ENCODE results near the gene ZNF490.
A peak's percentile ranks its signal among the peaks of the same experiment; 100 is the strongest.
"Not testable (repeated sequence)": the region's sequence is repeated elsewhere in the genome, so short reads cannot be mapped to it uniquely, and the experiment has no call there.

Gene ZNF490

DNA sequence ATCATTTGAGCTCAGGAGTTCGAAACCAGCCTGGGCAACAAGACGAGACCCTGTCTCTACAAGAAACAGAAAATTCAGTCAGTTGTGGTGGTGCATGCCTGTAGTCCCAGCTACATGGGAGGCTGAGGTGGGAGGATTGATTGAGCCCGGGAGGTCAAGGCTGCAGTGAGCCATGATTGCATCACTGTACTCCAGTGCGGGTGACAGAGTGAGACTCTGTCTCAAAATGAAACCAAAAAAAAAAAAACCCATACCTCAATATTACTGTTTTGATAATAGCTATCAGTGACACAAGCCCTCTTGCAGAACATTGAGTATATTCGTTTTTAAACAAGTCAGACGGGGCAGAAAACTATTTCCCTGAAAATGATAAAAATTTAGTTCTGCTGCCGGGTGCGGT is 16.3 kb upstream of the ZNF490 start:
- in situ Hi-C loops (cut with HindIII; ENCODE audit: low pct_ligation_motif_present, low pct_unique_long_range_greater_than_20kb, low sequenced_read_pairs) = no loop called here
- DNase-seq = no peak

DNA sequence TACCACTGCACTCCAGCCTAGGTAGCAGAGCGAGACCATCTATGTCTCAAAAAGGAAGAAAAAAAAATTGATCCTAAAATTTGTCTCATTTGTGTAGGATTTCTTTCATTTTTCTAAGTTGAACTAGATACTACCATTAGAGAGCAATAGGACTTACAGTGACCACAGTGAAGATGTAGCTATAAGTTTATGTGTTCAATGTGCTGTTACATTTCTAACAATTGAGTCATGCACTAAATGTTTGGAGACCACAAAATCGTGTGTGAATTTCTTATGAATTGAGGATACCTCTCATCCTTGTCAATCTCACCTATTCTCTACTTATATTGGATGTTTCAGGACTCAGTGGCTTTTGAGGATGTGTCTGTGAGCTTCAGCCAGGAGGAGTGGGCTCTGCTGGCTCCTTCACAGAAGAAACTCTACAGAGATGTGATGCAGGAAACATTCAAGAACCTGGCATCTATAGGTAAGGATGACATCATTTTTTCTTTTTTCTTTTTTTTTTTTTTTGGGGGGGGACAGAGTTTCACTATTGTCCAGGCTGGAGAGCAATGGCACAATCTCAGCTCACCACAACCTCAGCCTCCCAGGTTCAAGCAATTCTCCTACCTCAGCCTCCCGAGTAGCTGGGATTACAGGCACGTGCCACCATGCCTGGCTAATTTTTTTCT is 12.9 kb upstream of the ZNF490 start:
- in situ Hi-C loops (cut with HindIII; ENCODE audit: low pct_ligation_motif_present, low pct_unique_long_range_greater_than_20kb, low sequenced_read_pairs) = no loop called here
- DNase-seq = no peak

DNA sequence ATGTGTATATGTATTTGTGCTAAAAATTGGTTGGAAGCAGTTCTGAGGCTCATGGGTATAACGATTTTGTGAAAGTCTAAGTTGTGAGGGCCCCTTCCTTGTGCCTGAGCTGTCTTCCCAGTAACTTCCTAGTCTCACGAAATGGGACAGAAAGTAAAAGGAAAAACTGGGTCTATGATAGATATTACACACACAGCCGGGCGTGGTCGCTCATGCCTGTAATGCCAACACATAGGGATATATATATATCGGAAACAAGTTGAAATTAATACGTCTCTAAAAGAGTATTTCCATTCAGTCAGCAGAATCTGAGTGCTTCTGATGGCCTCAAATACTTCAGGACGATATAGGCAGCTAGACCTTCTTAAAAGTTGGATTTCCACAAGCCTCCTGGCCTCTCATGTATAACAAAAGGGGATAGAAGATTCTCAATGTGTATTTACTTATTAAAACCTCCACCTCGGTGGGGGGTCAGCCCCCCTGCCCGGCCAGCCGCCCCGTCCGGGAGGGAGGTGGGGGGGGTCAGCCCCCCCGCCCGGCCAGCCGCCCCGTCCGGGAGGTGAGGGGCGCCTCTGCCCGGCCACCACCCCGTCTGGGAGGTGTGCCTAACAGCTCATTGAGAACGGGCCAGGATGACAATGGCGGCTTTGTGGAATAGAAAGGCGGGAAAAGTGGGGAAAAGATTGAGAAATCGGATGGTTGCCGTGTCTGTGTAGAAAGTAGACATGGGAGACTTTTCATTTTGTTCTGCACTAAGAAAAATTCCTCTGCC is 10.8 kb upstream of the ZNF490 start:
- DNase-seq; in situ Hi-C loops (cut with HindIII; ENCODE audit: low pct_ligation_motif_present, low pct_unique_long_range_greater_than_20kb, low sequenced_read_pairs): not testable (repeated sequence)

DNA sequence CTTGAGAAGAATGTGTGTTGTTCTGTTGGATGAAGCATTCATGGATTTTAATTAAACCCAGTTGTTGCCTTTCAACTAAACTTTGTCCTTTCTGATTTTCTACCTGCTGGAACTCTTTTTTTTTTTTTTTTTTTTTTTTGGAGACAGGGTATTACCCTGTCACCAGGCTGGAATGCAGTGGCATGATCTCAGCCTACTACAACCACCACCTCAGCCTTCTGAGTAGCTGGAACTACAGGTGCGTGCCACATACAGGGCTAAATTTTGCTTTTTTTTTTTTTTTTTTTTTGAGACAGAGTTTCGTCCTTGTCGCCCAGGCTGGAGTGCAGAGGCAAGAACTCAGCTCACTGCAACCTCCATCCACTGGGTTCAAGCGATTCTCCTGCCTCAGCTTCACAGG is 7.0 kb upstream of the ZNF490 start:
- DNase-seq = no peak
- in situ Hi-C loops (cut with HindIII; ENCODE audit: low pct_ligation_motif_present, low pct_unique_long_range_greater_than_20kb, low sequenced_read_pairs) = no loop called here

DNA sequence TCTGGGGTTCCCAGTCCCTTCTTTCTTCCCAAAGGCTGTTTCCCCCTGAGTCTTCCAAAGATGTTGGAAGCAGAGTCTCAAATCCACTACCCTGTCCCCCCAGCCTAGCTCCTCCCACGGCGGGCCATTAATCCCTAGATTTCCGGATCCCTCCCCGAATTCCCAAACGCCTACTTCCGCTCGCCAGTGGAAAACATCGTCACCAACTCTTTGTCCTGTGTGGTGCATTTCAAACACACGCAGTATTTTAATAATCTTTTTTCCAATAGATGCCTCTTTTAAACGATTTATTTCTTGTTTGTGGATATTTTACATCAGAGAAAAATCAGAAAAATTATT is 717 bp upstream of the ZNF490 start:
- DNase-seq = peak; percentile 70
- in situ Hi-C loops (cut with HindIII; ENCODE audit: low pct_ligation_motif_present, low pct_unique_long_range_greater_than_20kb, low sequenced_read_pairs) = no loop called here

DNA sequence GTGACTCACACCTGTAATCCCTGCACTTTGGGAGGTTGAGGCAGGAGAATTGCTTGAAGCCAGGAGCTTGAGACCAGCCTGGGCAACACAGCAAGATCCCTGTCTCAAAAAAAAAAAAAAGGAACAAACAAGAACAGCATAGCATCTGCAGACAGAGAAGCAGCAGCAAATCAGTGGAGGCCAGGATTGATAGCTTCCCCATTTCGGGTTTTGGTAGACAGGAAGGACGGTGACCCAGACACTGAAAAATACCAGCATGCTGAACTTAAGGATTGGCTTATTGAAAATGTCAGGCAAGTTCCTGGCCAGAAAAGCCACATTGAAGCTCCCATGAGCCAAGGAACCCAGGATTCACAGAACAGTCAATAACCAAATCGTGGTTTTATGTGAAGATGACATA is 3.0 kb downstream of the ZNF490 start:
- in situ Hi-C loops (cut with HindIII; ENCODE audit: low pct_ligation_motif_present, low pct_unique_long_range_greater_than_20kb, low sequenced_read_pairs) = no loop called here
- DNase-seq = no peak

DNA sequence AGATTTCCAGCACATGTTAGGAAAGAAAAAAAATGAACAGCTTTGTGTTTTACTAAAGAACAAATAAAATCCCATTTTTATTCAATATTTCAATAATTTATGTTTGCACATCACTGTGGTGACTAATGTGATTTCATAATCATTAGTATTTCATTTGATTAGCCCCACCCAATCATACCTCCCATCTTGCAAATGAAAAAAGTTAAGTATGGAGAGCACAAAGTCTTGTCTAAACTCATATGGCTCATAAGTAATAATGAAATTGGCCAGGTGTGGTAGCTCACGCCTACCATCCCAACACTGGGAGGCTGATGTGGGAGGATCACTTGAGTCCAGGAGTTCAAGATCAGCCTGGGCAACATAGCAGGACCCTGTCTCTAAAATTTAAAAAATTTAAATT is 3.8 kb downstream of the ZNF490 start:
- DNase-seq = no peak
- in situ Hi-C loops (cut with HindIII; ENCODE audit: low pct_ligation_motif_present, low pct_unique_long_range_greater_than_20kb, low sequenced_read_pairs) = no loop called here

DNA sequence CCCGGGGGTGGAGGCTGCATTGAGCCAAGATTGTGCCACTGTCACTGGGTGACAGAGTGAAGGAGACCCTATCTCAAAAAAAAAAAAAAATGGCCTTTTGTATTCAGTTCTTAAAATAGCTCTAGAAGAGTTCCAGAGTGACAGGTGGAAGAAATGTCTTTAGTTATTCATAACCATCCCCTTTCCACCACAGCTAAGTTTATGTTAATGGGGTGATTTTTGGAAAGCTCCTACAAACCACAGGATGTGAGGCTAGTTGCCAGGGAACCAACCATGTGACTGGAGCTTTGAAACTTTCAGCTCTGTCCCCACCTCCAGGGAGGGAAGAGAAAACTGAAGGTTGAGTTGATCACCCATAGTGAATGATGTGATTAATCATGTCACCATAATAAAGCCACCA is 6.9 kb downstream of the ZNF490 start:
- DNase-seq = no peak
- in situ Hi-C loops (cut with HindIII; ENCODE audit: low pct_ligation_motif_present, low pct_unique_long_range_greater_than_20kb, low sequenced_read_pairs) = no loop called here

DNA sequence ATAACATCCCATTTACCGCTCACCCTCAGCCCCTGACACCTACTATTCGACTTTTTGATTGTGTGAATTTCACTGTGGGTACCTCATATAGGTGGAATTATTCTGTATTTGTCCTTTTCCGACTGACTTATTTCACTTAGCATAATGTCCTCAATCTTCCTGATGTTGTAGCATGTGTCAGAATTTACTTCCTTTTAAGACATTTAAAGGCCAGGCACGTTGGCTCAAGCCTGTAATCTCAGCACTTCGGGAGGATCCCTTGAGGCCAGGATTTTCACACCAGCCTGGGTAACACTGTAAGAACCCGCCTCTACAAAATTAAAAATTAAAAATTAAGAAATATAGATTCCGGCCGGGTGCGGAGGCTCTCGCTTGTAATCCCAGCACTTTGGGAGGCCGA is 13.0 kb downstream of the ZNF490 start:
- in situ Hi-C loops (cut with HindIII; ENCODE audit: low pct_ligation_motif_present, low pct_unique_long_range_greater_than_20kb, low sequenced_read_pairs) = no loop called here
- no peak for DNase-seq

DNA sequence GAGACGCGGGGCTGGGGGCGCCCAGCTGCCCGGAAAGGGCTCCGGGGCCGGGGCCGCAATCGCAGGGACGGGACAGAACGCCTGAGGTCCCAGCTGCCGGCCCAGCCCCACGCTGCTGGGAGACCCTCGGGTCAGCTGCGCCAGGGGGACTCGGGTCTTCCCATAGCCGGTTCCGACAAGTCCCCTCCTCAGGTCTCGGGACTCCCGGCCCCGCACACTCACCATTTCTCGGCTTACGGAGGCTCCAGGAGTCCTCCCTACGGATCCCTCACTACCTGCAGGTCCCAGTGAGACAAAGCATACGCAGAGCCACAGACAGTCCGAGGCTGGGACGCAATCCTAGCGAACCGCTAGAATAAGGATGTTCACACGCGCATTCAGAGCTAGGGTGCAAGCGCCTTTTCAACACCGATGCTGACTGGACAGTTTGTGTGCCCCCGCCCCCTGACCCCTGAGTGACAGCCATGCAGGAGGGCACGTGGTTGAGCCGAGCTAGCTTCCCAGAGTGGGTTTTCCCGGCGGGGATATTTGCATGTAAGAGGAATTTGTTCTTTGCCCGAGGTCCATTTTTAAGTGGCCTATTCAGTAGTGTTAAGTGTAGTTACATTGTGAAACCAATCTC is 13.6 kb downstream of the ZNF490 start:
- in situ Hi-C loops (cut with HindIII; ENCODE audit: low pct_ligation_motif_present, low pct_unique_long_range_greater_than_20kb, low sequenced_read_pairs) = no loop called here
- no peak for DNase-seq

DNA sequence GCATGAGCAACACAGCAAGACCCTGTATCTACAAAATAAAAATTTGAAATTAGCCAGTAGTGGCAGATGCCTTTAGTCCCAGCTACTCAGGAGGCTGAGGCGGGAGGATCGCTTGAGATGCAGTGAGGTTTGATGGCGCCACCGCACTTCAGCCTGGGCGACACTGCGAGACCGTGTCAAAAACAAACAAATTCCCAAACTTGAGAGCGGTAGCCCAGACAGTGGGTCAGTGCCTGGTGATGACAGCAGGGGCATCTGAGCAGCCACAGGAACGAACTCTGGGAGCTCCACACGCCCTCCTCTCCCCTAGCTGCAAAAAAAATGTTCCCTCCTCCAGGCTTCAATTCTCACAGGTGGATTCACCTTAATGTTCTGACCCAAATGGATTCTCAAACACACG is 14.1 kb downstream of the ZNF490 start:
- DNase-seq = no peak
- in situ Hi-C loops (cut with HindIII; ENCODE audit: low pct_ligation_motif_present, low pct_unique_long_range_greater_than_20kb, low sequenced_read_pairs) = no loop called here

DNA sequence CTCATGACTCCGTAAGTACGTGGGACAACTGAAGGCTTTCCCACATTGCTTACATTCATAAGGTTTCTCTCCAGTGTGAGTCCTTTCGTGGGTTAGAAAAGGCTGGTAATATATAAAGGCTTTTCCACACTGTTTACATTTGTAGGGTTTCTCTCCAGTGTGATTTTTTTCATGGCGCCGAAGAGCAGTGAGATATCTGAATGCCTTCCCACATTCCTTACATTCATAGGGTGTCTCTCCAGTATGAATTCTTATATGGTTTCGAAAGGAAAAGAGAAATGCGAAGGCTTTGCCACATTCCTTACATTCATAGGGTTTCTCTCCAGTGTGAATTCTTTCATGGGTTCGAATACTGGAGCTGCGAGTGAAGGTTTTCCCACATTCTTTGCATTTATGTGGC is 29.5 kb downstream of the ZNF490 start:
- no peak for DNase-seq
- in situ Hi-C loops (cut with HindIII; ENCODE audit: low pct_ligation_motif_present, low pct_unique_long_range_greater_than_20kb, low sequenced_read_pairs) = no loop called here

DNA sequence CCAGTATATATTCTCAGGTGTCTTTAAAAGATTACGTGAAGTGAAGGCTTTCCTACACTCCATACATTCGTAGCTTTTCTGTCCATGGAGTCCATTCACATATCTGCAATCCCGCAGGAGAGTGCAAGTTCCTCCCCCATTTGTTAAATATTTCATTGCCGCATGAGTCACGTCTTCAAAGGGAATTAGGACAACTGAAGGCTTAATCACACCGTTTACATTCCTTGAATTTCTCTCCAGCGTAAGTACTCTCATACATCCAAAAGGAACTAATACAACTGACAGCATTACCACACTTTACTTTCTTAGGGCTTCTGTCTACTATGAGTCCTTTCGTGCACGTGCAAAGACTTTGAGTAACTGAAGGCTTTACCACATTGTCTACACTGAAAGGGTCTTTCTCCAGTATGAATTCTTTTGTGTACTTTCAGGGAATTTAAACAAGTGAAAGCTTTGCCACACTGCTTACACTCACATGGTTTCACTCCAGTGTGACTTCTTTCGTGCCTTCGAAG is 30.4 kb downstream of the ZNF490 start:
- in situ Hi-C loops (cut with HindIII; ENCODE audit: low pct_ligation_motif_present, low pct_unique_long_range_greater_than_20kb, low sequenced_read_pairs) = no loop called here
- no peak for DNase-seq

DNA sequence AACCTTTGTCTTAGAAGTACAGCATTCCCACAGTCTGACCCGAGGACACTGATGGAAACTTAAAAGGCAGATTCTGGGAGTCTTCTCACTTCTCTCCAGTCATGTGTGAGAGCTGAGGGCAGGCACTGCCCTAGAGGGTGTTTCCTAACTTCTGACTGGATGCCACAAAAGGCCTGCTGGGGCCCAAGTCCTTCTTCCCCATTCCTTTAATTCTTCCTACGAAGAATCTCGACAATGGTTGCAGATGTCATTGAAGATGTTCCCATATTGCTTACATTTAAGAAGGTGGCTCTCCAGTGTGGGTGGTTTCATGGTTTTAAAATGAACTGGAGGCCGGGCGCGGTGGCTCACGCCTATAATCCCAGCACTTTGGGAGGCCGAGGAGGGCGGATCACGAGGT is 32.0 kb downstream of the ZNF490 start:
- in situ Hi-C loops (cut with HindIII; ENCODE audit: low pct_ligation_motif_present, low pct_unique_long_range_greater_than_20kb, low sequenced_read_pairs) = no loop called here
- DNase-seq = no peak

DNA sequence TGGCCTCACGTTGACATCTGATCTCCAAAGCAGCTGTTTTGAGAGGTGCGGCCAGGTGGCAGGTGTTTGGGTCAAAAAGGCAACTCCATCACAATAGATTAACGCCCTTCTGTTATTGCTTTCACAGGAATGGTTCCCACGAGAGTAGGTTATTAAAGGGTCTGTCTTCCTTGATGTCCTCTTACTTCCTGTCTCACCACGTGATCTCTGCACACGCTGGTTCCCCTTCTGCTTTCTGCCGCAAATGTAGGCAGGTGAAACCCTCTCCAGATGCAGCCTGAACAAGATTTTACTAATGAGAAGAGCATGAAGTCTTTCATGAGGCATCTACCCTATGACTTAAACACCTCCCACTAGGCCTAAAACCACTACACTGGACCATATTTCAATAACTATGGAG is 36.6 kb downstream of the ZNF490 start:
- DNase-seq = no peak
- in situ Hi-C loops (cut with HindIII; ENCODE audit: low pct_ligation_motif_present, low pct_unique_long_range_greater_than_20kb, low sequenced_read_pairs) = no loop called here

DNA sequence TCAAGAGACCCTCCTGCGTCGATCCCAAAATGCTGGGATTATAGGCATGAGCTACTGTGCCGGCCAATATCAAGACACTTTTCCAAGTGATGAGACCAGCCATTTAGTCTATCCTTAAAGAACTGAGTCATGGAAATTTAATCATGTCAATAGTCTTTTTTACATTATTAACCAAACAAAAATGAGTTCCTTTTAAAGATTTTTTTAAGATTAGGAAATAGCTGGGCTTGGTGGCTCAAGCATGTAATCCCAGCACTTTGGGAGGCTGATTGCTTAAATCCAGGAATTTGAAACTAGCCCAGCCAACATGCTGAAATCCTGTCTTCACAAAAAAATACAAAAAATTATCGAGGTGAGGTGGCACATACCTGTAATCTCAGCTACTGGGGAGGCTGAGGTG is 42.7 kb downstream of the ZNF490 start:
- in situ Hi-C loops (cut with HindIII; ENCODE audit: low pct_ligation_motif_present, low pct_unique_long_range_greater_than_20kb, low sequenced_read_pairs) = no loop called here
- DNase-seq = no peak

DNA sequence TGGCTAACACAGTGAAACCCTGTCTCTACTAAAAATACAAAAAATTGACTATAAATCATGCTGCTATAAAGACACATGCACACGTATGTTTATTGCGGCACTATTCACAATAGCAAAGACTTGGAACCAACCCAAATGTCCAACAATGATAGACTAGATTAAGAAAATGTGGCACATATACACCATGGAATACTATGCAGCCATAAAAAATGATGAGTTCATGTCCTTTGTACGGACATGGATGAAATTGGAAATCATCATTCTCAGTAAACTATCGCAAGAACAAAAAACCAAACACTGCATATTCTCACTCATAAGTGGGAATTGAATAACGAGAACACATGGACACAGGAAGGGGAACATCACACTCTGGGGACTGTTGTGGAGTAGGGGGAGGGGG is 44.2 kb downstream of the ZNF490 start:
- DNase-seq; in situ Hi-C loops (cut with HindIII; ENCODE audit: low pct_ligation_motif_present, low pct_unique_long_range_greater_than_20kb, low sequenced_read_pairs): not testable (repeated sequence)

DNA sequence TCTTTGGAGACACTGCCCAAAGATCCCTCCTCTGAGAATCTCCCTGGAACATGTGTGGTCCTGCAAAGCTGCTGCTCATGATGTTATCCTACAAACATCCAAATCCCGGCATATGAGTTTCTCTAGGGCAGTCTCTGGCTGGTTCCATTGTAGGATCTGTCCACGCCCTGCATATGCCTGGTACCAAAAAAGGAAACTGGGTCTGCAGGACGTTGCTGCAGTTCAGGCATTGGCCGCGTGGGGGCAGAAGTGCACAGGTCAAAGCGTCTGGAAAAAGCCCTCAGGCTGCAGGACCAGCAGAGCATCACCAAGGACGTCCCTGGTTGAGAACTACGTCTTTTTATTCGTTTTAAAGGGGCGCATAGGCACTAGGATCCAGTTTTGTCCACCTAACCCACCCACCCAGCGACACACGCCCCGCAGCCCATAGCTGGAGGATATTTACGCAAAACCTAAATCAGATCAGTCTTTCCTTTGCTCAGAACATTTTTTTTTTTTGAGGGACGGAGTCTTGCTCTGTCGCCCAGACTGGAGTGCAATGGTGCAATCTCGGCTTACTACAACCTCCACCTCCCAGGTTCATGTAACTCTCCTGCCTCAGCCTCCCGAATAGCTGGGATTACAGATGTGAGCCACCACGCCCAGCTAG is 46.5 kb downstream of the ZNF490 start:
- peak; percentile 68 for DNase-seq
- in situ Hi-C loops (cut with HindIII; ENCODE audit: low pct_ligation_motif_present, low pct_unique_long_range_greater_than_20kb, low sequenced_read_pairs) = no loop called here

DNA sequence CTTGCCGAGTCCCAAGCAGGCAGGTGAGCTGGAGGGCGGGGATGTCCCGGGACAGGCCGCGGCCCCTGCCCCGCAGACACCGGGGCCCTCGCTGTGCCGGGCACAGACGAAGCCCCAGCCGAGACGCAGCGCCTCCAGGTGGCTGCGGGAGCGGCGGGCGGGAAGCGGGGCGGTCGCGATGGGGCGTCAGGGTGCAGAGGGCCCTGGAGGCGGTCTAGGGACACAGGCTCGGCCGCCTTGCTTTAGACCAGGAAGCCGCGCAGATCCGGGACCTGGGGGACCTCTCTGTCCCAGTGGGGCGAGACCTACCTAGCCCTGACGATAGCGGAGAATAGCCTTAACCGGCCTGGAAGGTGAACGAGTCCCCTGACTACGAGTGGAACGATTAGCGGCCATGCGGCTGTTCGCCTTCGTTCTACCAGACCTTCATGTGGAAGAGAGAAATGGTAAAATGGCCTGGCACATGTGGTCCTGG is 55.1 kb downstream of the ZNF490 start:
- in situ Hi-C loops (cut with HindIII; ENCODE audit: low pct_ligation_motif_present, low pct_unique_long_range_greater_than_20kb, low sequenced_read_pairs) = no loop called here
- no peak for DNase-seq
